Osteocyte (in vitro differentiated cells): ENCODE results near the gene GPSM3. TPM values are rescaled to one million over a fixed set of nuclear protein-coding genes. Genes with fewer than 3 reads are reported as not detected.

Experiments used
- DNase-seq: peaks from one replicate; pipeline ENCODE4 v3.0.0; 2021; ENCODE audit warnings: mixed read lengths; ENCODE audit not compliant: unreplicated experiment; ENCODE audit errors: extremely low spot score
- H3K27ac Mint-ChIP-seq: one replicate; pipeline ENCODE4 v1.8.0; 2021; ENCODE audit warnings: mild to moderate bottlenecking, mixed read lengths; ENCODE audit not compliant: unreplicated experiment
- H3K27me3 Mint-ChIP-seq: one replicate; pipeline ENCODE4 v1.8.0; 2021; ENCODE audit warnings: mixed read lengths; ENCODE audit not compliant: unreplicated experiment
- H3K36me3 Mint-ChIP-seq: one replicate; pipeline ENCODE4 v1.8.0; 2021; ENCODE audit warnings: mixed read lengths; ENCODE audit not compliant: unreplicated experiment
- H3K4me1 Mint-ChIP-seq: one replicate; pipeline ENCODE4 v1.8.0; 2021; ENCODE audit warnings: mixed read lengths; ENCODE audit not compliant: unreplicated experiment
- H3K4me3 Mint-ChIP-seq: one replicate; pipeline ENCODE4 v1.8.0; 2021; ENCODE audit warnings: mild to moderate bottlenecking, moderate library complexity, mixed read lengths; ENCODE audit not compliant: unreplicated experiment
- H3K9me3 Mint-ChIP-seq: one replicate; pipeline ENCODE4 v1.8.0; 2021; ENCODE audit warnings: mixed read lengths; ENCODE audit not compliant: unreplicated experiment
- total RNA-seq: library from RNA; stranded (reverse); gene quantifications from 2 replicates; pipeline ENCODE4 v1.2.1, GENCODE V29; 2021
- TF ChIP-seq, protein P1 (sequence below): fragments of 200-600 bp; sonication (generic); IDR thresholded peaks from 2 replicates; pipeline ENCODE4 v1.5.0; 2021; ENCODE audit warnings: antibody characterized with exemption, mild to moderate bottlenecking, moderate library complexity

The GPSM3 gene
- total RNA-seq, 1 donor from 2014 or later = 7.5 TPM

DNA sequence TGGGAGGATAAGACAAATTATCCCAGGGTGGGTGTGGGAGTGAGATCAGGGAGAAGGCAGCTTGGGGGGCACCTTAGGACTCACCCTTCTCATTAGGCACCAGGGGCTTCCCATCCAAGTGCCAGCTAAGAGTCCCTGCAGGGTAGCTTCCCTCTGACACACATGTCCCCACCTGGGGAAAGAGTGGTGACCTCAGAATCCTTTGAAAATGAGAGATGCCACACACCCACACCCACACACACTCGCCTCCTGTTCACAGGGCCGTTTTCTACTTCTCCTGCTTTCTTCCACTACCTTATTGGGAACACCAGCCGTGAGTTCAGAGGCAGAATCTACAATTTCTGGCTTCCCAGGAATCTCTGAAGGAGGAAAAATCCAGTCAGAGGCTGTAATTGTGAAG is 9.4 kb downstream of the GPSM3 start:
- peaks cover 36% of the 10 kb centered on the region for H3K36me3 Mint-ChIP-seq
- H3K27ac Mint-ChIP-seq = no peak overlapping the region

DNA sequence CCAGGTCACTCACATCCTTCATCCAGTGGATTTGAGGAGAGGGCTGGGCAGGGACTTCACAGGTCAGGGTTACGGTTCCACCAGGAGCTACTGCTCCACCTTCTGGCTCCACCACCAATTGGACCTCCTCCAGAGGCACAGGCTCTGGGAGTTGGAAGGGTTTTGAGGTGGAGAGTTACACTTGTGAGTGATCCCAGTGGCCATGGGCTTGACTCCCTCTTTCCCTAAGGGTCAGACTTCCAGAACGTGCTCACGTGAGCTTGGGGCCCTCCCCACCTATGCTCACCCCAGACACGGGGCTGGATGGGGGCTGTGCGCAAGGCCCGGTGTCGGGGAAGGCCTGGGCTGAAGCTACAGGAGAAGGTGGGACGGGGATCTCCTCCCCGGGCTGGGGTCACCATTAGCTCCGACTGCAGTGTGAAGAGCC is 9.9 kb downstream of the GPSM3 start:
- TF ChIP-seq, protein P1, sequence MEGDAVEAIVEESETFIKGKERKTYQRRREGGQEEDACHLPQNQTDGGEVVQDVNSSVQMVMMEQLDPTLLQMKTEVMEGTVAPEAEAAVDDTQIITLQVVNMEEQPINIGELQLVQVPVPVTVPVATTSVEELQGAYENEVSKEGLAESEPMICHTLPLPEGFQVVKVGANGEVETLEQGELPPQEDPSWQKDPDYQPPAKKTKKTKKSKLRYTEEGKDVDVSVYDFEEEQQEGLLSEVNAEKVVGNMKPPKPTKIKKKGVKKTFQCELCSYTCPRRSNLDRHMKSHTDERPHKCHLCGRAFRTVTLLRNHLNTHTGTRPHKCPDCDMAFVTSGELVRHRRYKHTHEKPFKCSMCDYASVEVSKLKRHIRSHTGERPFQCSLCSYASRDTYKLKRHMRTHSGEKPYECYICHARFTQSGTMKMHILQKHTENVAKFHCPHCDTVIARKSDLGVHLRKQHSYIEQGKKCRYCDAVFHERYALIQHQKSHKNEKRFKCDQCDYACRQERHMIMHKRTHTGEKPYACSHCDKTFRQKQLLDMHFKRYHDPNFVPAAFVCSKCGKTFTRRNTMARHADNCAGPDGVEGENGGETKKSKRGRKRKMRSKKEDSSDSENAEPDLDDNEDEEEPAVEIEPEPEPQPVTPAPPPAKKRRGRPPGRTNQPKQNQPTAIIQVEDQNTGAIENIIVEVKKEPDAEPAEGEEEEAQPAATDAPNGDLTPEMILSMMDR = no peak
- Mint-ChIP-seq H3K9me3 (no peaks in the 10 kb centered on the region), H3K27ac (no peak overlapping the region), H3K36me3 (peaks cover 32% of the 10 kb centered on the region), H3K4me3 (no peak overlapping the region), H3K4me1 (peaks cover 34% of the 10 kb centered on the region), H3K27me3 (no peaks in the 10 kb centered on the region)
- DNase-seq = no peak

More for the DNA sequence above, 9.4 kb downstream of the GPSM3 start:
- Mint-ChIP-seq H3K4me1 (peaks cover 36% of the 10 kb centered on the region), H3K9me3 (no peaks in the 10 kb centered on the region), H3K4me3 (no peak overlapping the region), H3K27me3 (no peaks in the 10 kb centered on the region)
- DNase-seq = no peak
- TF ChIP-seq, protein P1 = no peak

DNA sequence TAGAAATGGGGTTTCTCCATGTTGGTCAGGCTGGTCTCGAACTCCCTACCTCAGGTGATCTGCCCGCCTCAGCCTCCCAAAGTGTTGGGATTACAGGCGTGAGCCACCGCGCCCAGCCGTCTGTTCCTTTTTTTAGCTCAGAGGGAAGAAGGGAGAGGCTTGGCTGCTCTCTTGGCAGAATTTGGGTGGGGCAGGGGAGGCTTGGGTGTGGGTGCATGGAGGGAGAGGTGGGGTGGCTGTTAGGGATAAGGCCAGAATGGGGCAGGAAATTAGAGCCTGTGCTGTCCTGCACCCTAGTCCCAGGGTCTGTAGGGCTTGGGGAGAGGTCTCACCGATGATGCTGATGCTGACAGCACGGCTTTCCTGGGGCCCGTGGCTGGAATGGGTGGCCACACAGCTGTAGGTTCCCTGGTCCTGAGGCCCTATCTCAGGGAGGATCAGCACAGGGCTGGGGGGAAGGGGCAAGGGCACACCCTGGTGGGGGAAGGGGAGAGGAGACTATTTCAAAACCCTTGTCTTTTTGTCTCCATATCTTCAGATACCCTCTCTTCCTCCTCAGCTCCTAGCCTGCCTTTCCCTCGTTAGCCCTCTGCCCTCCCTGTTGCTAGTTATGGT is 10.4 kb downstream of the GPSM3 start:
- no peaks in the 10 kb centered on the region for H3K27me3 Mint-ChIP-seq
- H3K36me3 Mint-ChIP-seq = peaks cover 27% of the 10 kb centered on the region
- DNase-seq = no peak
- TF ChIP-seq, protein P1 = no peak
- H3K9me3 Mint-ChIP-seq = no peaks in the 10 kb centered on the region
- peaks cover 34% of the 10 kb centered on the region for H3K4me1 Mint-ChIP-seq
- no peak overlapping the region for H3K27ac Mint-ChIP-seq
- no peak overlapping the region for H3K4me3 Mint-ChIP-seq

DNA sequence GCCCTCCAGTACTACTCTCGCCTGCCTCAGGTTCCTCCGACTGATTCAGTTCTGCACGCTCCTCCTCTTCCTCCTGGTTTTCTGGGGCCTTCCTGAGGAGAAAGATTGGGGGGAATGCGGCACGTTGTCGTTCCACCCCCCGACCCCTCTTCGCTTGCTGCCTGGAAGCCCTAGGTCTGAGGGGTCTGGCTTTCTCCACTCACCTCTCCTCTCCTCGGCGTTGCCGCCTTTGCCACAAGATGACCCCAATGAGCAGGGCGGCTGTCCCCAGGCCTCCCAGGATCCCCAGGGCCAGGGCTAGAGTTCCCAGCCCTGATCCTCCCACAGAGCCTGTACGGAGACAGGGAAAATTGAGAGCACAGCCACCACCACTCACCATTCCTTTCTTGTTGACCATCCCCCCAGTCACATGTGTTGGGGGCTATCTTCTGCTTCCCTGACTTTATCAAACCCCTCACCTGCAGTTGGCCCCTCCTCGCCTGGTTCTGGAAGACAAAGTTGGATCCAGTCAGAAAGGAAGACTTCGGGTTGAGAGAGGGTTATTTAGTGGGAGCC is 11.2 kb downstream of the GPSM3 start:
- H3K36me3 Mint-ChIP-seq = peaks cover 21% of the 10 kb centered on the region
- H3K27ac Mint-ChIP-seq = no peak overlapping the region
- TF ChIP-seq, protein P1 = no peak
- H3K27me3 Mint-ChIP-seq = no peaks in the 10 kb centered on the region
- H3K4me1 Mint-ChIP-seq = peaks cover 37% of the 10 kb centered on the region
- DNase-seq = no peak
- H3K4me3 Mint-ChIP-seq = no peak overlapping the region
- no peaks in the 10 kb centered on the region for H3K9me3 Mint-ChIP-seq

DNA sequence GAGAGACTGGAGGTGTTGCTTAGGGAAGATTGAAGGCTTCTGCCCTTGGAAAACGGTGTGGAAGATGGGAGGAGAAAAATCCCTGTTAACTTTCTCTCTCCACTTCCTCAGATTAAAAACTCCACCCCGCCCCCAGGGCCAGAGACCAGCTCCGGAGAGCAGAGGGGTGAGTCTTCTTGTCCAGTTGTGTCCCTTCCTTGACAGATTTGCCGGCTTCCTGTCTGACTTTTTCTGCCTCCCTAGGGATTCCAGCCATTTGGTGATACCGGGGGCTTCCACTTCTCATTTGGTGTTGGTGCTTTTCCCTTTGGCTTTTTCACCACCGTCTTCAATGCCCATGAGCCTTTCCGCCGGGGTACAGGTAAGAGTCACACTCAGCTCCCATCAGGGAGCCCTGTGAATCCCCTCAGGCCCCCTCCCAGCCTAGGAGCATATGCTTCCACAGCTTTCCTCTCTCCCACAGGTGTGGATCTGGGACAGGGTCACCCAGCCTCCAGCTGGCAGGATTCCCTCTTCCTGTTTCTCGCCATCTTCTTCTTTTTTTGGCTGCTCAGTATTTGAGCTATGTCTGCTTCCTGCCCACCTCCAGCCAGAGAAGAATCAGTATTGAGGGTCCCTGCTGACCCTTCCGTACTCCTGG is 12.6 kb downstream of the GPSM3 start:
- Mint-ChIP-seq H3K27ac (peak overlapping the region; percentile 23), H3K36me3 (peaks cover 17% of the 10 kb centered on the region), H3K27me3 (no peaks in the 10 kb centered on the region), H3K4me3 (peak overlapping the region; percentile 90), H3K9me3 (no peaks in the 10 kb centered on the region), H3K4me1 (peaks cover 36% of the 10 kb centered on the region)
- TF ChIP-seq, protein P1 = no peak
- DNase-seq = no peak
